Vagina (tissue), 2 donors: ENCODE results near the gene TRAPPC10. TPM values are rescaled to one million over a fixed set of nuclear protein-coding genes. Genes with fewer than 3 reads are reported as not detected.

ENCODE experiments used
- DNase-seq, 2 donors: peaks; one replicate each; pipeline ENCODE4 v3.0.0-alpha.2; 2017; ENCODE audit errors: extremely low spot score in 2 of 2
- H3K27ac ChIP-seq: fragments of 200-600 bp; sonication (generic); one replicate; pipeline ENCODE4 v1.5.1; 2019
- H3K27me3 ChIP-seq: fragments of 200-600 bp; sonication (generic); one replicate; pipeline ENCODE4 v1.5.1; 2019
- H3K36me3 ChIP-seq, 2 donors: fragments of 200-600 bp; sonication (generic); one replicate each; pipeline ENCODE4 v1.5.1; 2017 to 2019
- H3K4me1 ChIP-seq: fragments of 200-600 bp; sonication (generic); one replicate; pipeline ENCODE4 v1.5.1; 2019
- H3K4me3 ChIP-seq, 2 donors: fragments of 200-600 bp; sonication (generic); 1 replicate in 1 of 2; 2 replicates in 1 of 2; pipeline ENCODE4 v1.5.1; 2016 to 2019
- H3K9me3 ChIP-seq: fragments of 200-600 bp; sonication (generic); one replicate; pipeline ENCODE4 v1.5.1; 2019
- CTCF ChIP-seq, 3 experiments: fragments of 450-650 bp in 2 of 3; fragments of 200-600 bp in 1 of 3; sonication (generic) in 1 of 3; IDR thresholded peaks; one replicate each; pipeline ENCODE4 v1.5.1; 2017 to 2019; ENCODE audit warnings: antibody characterized with exemption in 3 of 3, mild to moderate bottlenecking in 2 of 3, moderate library complexity in 2 of 3
- POLR2A ChIP-seq, 2 donors: fragments of 450-650 bp; IDR thresholded peaks; one replicate each; pipeline ENCODE4 v1.6.1; 2017; ENCODE audit warnings: antibody characterized with exemption in 2 of 2, mild to moderate bottlenecking in 2 of 2, moderate library complexity in 2 of 2
- POLR2AphosphoS5 ChIP-seq, 2 donors: sonication (generic); formaldehyde crosslinking; IDR thresholded peaks; one replicate each; pipeline ENCODE4 v1.9.0; 2017; ENCODE audit warnings: antibody characterized with exemption in 2 of 2, mild to moderate bottlenecking in 2 of 2, low read depth in 1 of 2; ENCODE audit not compliant: insufficient read depth in 1 of 2
- intact Hi-C: fragments of 100-400 bp; cut with DNase I; formaldehyde crosslinking; loops from one replicate; pipeline ENCODE4 v1.15.1; 2023
- total RNA-seq: library from RNA; depleted of rRNA; stranded (reverse); fragments of >200 nt; gene quantifications from one replicate; pipeline ENCODE4 v1.2.3, GENCODE V29; 2016

The TRAPPC10 gene
- total RNA-seq, 1 donor from 2014 or later = 22.6 TPM

- no peaks in the 10 kb centered on the region for H3K9me3 ChIP-seq
- no peak overlapping the region for H3K4me3 ChIP-seq
- H3K4me1 ChIP-seq = peaks cover 30% of the 10 kb centered on the region
- no peak for DNase-seq
- peaks cover 0 to 22% of the 10 kb centered on the region in 2 donors for H3K36me3 ChIP-seq
- H3K27ac ChIP-seq = no peak overlapping the region
- intact Hi-C loops = no loop called here
- no peak for TF ChIP-seq POLR2AphosphoS5 (IDR thresholded peaks at IDR 0.05; ENCODE audit: insufficient read depth in 1 of 2, low read depth in 1 of 2)
- no peak for TF ChIP-seq CTCF (IDR thresholded peaks at IDR 0.05)
- no peak for TF ChIP-seq POLR2A (IDR thresholded peaks at IDR 0.05)
- H3K27me3 ChIP-seq = no peaks in the 10 kb centered on the region
Observed at GRCh38 chr21:44029460-44030087, 17.5 kb downstream of the TRAPPC10 start.

GRCh38 chr21:44035244-44035643, 23.1 kb downstream of the TRAPPC10 start:
- no peaks in the 10 kb centered on the region for H3K9me3 ChIP-seq
- intact Hi-C loops = loop anchor here (5.0 kb wide), 1 partner anchor 1333 kb away; no protein-coding TSS in a partner anchor
- DNase-seq = no peak
- H3K27ac ChIP-seq = no peak overlapping the region
- TF ChIP-seq POLR2A (IDR thresholded peaks at IDR 0.05) (no peak), CTCF (IDR thresholded peaks at IDR 0.05) (no peak), POLR2AphosphoS5 (IDR thresholded peaks at IDR 0.05; ENCODE audit: insufficient read depth in 1 of 2, low read depth in 1 of 2) (no peak)
- H3K4me1 ChIP-seq = no peaks in the 10 kb centered on the region
- H3K36me3 ChIP-seq = peaks cover 0 to 60% of the 10 kb centered on the region in 2 donors
- H3K27me3 ChIP-seq = no peaks in the 10 kb centered on the region
- H3K4me3 ChIP-seq = no peak overlapping the region

GRCh38 chr21:44038063-44038462, 26.0 kb downstream of the TRAPPC10 start:
- Histone ChIP-seq H3K27ac (no peak overlapping the region), H3K36me3 (peaks cover 0 to 52% of the 10 kb centered on the region in 2 donors), H3K9me3 (no peaks in the 10 kb centered on the region), H3K27me3 (no peaks in the 10 kb centered on the region), H3K4me3 (no peak overlapping the region), H3K4me1 (no peaks in the 10 kb centered on the region)
- no peak for TF ChIP-seq POLR2A (IDR thresholded peaks at IDR 0.05)
- no peak for TF ChIP-seq POLR2AphosphoS5 (IDR thresholded peaks at IDR 0.05; ENCODE audit: insufficient read depth in 1 of 2, low read depth in 1 of 2)
- TF ChIP-seq CTCF (IDR thresholded peaks at IDR 0.05) = no peak
- DNase-seq = no peak
- intact Hi-C loops = loop anchor here (5.0 kb wide), 1 partner anchor 1336 kb away; no protein-coding TSS in a partner anchor

- TF ChIP-seq POLR2AphosphoS5 (IDR thresholded peaks at IDR 0.05; ENCODE audit: insufficient read depth in 1 of 2, low read depth in 1 of 2) (no peak), CTCF (IDR thresholded peaks at IDR 0.05) (no peak), POLR2A (IDR thresholded peaks at IDR 0.05) (no peak)
- Histone ChIP-seq H3K36me3 (peaks cover 0 to 35% of the 10 kb centered on the region in 2 donors), H3K27ac (no peak overlapping the region), H3K27me3 (no peaks in the 10 kb centered on the region), H3K4me3 (no peak overlapping the region), H3K9me3 (no peaks in the 10 kb centered on the region), H3K4me1 (no peaks in the 10 kb centered on the region)
- DNase-seq = no peak
- intact Hi-C loops = loop anchor here (5.0 kb wide), 1 partner anchor 1338 kb away; no protein-coding TSS in a partner anchor
Observed at GRCh38 chr21:44039828-44040227, 27.7 kb downstream of the TRAPPC10 start.

- Histone ChIP-seq H3K27me3 (no peaks in the 10 kb centered on the region), H3K4me3 (no peak overlapping the region), H3K27ac (no peak overlapping the region), H3K36me3 (peaks cover 0 to 7% of the 10 kb centered on the region in 2 donors), H3K4me1 (no peaks in the 10 kb centered on the region), H3K9me3 (no peaks in the 10 kb centered on the region)
- no peak for TF ChIP-seq POLR2A (IDR thresholded peaks at IDR 0.05)
- no peak for TF ChIP-seq POLR2AphosphoS5 (IDR thresholded peaks at IDR 0.05; ENCODE audit: insufficient read depth in 1 of 2, low read depth in 1 of 2)
- TF ChIP-seq CTCF (IDR thresholded peaks at IDR 0.05) = no peak
- no peak for DNase-seq
- intact Hi-C loops = no loop called here
Observed at GRCh38 chr21:44043613-44044012, 31.5 kb downstream of the TRAPPC10 start.
